Lung (tissue), 12 donors: ENCODE data around the gene ZNF331. TPM values are rescaled to one million over a fixed set of nuclear protein-coding genes. Genes with fewer than 3 reads are reported as not detected.

Experiments
- ATAC-seq: fragments of 200-7000 bp; cut with Tn5 transposase; one replicate; pipeline ENCODE4 v1.9.1; 2020; ENCODE audit warnings: moderate number of reproducible peaks; ENCODE audit not compliant: insufficient read depth, low FRiP score
- DNase-seq, 3 donors: peaks; one replicate each; pipeline ENCODE4 v3.0.0-alpha.2; 2013 to 2017
- H3K27ac ChIP-seq, 2 donors: one replicate each; pipeline ENCODE4 v1.5.1; 2013; ENCODE audit warnings: mild to moderate bottlenecking in 2 of 2, moderate library complexity in 2 of 2, control low read depth in 1 of 2, inconsistent platforms in 1 of 2, low read depth in 1 of 2, low read length in 1 of 2
- H3K27me3 ChIP-seq, 3 donors: one replicate each; pipeline ENCODE4 v1.5.1; 2013; ENCODE audit warnings: low read length in 2 of 3; ENCODE audit not compliant: control insufficient read depth in 3 of 3, insufficient read depth in 3 of 3
- H3K36me3 ChIP-seq, 4 donors: one replicate each; pipeline ENCODE4 v1.5.1; 2013; ENCODE audit warnings: low read length in 4 of 4, mild to moderate bottlenecking in 1 of 4, moderate library complexity in 1 of 4; ENCODE audit not compliant: control insufficient read depth in 4 of 4, insufficient read depth in 4 of 4
- H3K4me1 ChIP-seq, 5 donors: one replicate each; pipeline ENCODE4 v1.5.1; 2013; ENCODE audit warnings: low read length in 5 of 5, mild to moderate bottlenecking in 2 of 5, moderate library complexity in 1 of 5; ENCODE audit not compliant: control insufficient read depth in 5 of 5, insufficient read depth in 5 of 5
- H3K4me3 ChIP-seq: one replicate; pipeline ENCODE4 v1.5.1; 2013; ENCODE audit warnings: mild to moderate bottlenecking, control low read depth, moderate library complexity
- H3K9ac ChIP-seq, 2 donors: one replicate each; pipeline ENCODE4 v1.5.1; 2013; ENCODE audit warnings: low read length in 2 of 2, control low read depth in 1 of 2; ENCODE audit not compliant: insufficient read depth in 1 of 2
- H3K9me3 ChIP-seq, 4 donors: one replicate each; pipeline ENCODE4 v1.5.1; 2013; ENCODE audit warnings: low read length in 3 of 4, mild to moderate bottlenecking in 1 of 4, moderate library complexity in 1 of 4; ENCODE audit not compliant: control insufficient read depth in 4 of 4, insufficient read depth in 3 of 4
- CTCF ChIP-seq: IDR thresholded peaks from 2 replicates; pipeline ENCODE4 v1.5.1; 2012; ENCODE audit warnings: mild to moderate bottlenecking; ENCODE audit errors: control extremely low read depth, extremely low read depth
- WGBS, 2 donors: extraction: QIAGEN DNeasy Blood & Tissue Kit; methylation state at CpG; one replicate each; pipeline ENCODE4 v1.1.7; 2013; 5-methylcytosine and 5-hydroxymethylcytosine counted together
- polyA plus RNA-seq, 2 donors: library from polyadenylated mRNA; stranded (reverse); fragments of 200-250 nt; gene quantifications; one replicate each; pipeline ENCODE4 v1.2.1, GENCODE V29; 2013
- total RNA-seq, 2 donors: library from RNA; depleted of rRNA in 1 of 2; stranded (reverse); fragments of >200 nt in 1 of 2; gene quantifications; one replicate each; pipeline ENCODE4 v1.2.1, GENCODE V29; 2014 to 2021
- donor health status: control.
- donor health status: control.
- donor health status: Bipolar disorder and iron deficiency.
- donor health status: healthy.
- donor health status: DM: yes; HTN: yes; CAD: no.

ZNF331 gene
- total and polyA plus RNA-seq, 4 donors, result 12.7 to 27.9 (median 22.8) TPM

GRCh38 chr19:53579518-53579917 is 41.6 kb downstream of the ZNF331 start:
- Histone ChIP-seq H3K27me3 (no peaks in the 10 kb centered on the region), H3K9ac (no peak overlapping the region), H3K27ac (no peak overlapping the region), H3K36me3 (peaks cover 17 to 33% (median 21%) of the 10 kb centered on the region in 4 donors), H3K4me1 (no peaks in the 10 kb centered on the region), H3K9me3 (peaks cover 0 to 33% (median 10%) of the 10 kb centered on the region in 4 donors), H3K4me3 (no peak overlapping the region)
- DNase-seq, result peak in 1 of 3 donors; percentile 28
- 91% methylated on average over 2 of the region's 2 CpGs for WGBS, 2 donors
- no peak for TF ChIP-seq CTCF
- ATAC-seq, result no peak

- no peak for DNase-seq
- 81 to 84% methylated on average over 17 of the region's 17 CpGs for WGBS, 2 donors
- H3K4me1 ChIP-seq, result no peaks in the 10 kb centered on the region
Measured at GRCh38 chr19:53580871-53581835, 43.2 kb downstream of the ZNF331 start.

GRCh38 chr19:53581871-53582279 is 43.9 kb downstream of the ZNF331 start:
- DNase-seq (no peak), ATAC-seq (no peak)
- no peak overlapping the region for H3K4me3 ChIP-seq
- no peak for TF ChIP-seq CTCF
- H3K4me1 ChIP-seq, result no peaks in the 10 kb centered on the region
- no peaks in the 10 kb centered on the region for H3K27me3 ChIP-seq
- peaks cover 0 to 28% (median 10%) of the 10 kb centered on the region in 4 donors for H3K9me3 ChIP-seq
- peaks cover 12 to 25% (median 13%) of the 10 kb centered on the region in 4 donors for H3K36me3 ChIP-seq
- no peak overlapping the region for H3K9ac ChIP-seq
- peak overlapping the region in 1 of 2 donors; percentile 7 for H3K27ac ChIP-seq
- WGBS, 2 donors, result 75 to 78% methylated on average over 6 of the region's 6 CpGs

More at GRCh38 chr19:53580871-53581835, 43.2 kb downstream of the ZNF331 start:
- TF ChIP-seq CTCF, result no peak
- Histone ChIP-seq H3K9me3 (peaks cover 0 to 30% (median 10%) of the 10 kb centered on the region in 4 donors), H3K4me3 (no peak overlapping the region), H3K27ac (peak overlapping the region in 1 of 2 donors; percentile 3), H3K9ac (no peak overlapping the region), H3K27me3 (no peaks in the 10 kb centered on the region), H3K36me3 (peaks cover 16 to 30% (median 19%) of the 10 kb centered on the region in 4 donors)
- no peak for ATAC-seq
